ENCODE results near the gene DHRS13. TPM values are rescaled to one million over a fixed set of nuclear protein-coding genes. Genes with fewer than 3 reads are reported as not detected.
"Not testable (repeated sequence)": the region's sequence is repeated elsewhere in the genome, so short reads cannot be mapped to it uniquely, and the experiment has no call there.

The DHRS13 gene
- polyA plus RNA-seq, 4 donors = 13.1 to 19.0 (median 14.7) TPM

DNA sequence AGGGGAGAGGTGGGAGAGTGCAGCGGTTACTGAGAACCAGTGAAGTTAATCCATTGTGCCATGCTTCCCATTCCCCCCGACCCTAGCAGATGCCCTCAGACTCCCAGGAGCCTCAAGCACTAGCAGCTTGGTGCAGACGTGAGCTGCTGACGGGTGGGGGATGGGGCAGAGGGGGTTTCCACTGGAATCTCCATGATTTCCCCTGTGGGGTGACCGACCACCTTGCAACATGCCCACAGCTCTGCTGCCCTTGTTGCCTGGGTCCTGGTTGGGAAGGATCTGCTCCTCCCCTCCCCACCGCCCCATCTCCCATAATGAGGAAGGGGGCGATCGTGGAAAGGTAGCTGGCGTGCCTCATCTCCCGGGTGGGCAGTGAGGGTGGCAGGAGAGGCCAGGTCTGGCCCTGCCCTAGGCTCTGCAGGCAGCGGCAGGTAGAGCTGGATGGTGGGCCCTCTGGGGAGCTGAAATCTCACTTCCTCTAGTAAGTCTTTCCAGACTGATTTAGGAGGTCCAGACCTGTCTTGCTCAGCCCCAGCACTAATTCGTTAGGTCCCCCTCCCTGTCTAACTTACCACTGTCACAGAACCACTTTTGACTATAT, 14.9 kb downstream of the DHRS13 start:
- no peak for DNase-seq (ENCODE audit: low read depth in 4 of 4, low spot score in 3 of 4)

- no peak for DNase-seq (ENCODE audit: low read depth in 4 of 4, low spot score in 3 of 4)
These were observed 16.9 kb downstream of the DHRS13 start for GRCh38 chr17:28885951-28886350.

- DNase-seq (ENCODE audit: low read depth in 4 of 4, low spot score in 3 of 4) = no peak
These were observed 17.5 kb downstream of the DHRS13 start for GRCh38 chr17:28885363-28885762.

DNA sequence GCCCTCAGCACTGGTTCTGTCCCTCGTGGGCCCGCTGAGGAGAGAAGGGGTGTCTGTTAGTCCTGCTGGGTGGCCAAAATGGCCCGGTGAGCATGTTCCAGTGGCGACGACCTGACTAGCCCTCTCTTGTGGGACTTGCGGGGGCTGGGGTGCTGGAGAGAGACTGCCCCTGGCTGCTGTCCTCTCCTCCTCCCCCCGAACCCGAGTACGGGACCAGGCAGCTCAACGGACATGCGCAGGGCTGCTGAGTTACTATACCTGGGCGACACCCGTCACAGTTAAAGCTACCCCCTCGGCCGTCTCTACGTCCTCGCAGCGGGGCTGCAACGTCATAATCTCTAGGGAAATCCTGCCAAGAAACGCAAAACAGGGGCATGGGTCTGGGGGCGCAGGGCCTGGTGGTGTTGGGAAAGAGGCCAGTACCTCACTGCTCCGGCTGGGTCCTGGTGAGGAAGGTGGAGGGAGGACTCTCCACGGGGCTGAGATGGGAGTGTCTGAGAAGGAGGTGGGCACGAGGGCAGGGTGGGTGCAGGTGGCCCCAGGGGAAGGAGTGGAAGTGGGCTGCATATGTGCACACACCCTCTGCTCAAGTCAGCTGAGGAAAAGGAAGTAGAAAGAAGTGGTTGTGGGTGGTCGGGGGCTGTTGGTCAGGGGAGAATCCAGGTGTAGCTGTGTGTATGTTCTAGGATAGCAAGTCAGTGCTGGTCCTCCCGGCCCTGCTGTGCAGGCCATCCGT, 18.7 kb downstream of the DHRS13 start:
- no peak for DNase-seq (ENCODE audit: low read depth in 4 of 4, low spot score in 3 of 4)

DNA sequence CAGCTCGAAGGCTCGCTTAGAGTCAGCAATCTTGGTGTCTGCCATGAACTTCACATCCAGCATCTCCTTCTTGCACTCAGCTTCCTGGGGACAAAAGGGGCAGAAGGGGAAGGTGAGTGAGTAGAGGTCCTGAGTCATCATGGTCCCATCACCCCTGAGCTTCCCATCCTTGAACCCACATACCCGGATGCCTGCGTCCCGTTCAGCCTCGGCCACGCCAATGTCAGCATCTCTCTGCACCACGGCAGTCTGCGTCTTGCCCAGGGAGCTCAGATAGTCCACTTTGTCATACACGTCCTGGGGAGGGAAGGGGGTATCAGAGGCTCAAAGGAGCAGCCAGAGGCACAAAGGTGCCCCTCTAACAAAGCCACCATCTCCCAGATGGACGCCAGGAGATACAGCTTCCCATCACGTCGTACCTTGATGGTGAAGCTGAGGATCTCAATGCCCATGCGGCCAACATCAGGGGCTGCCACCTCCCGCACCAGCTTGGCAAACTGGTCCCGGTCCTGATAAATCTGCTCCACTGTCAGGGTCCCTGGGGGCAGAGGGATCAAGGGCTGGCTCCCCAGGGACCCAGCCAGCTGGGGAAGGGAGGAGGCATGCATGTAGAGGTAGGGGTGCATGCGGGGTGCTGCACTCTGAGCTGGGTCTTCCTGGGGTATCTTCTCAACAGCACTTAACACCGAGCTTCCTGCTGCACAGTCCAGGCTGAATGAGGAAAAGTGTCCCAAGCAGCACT, 20.6 kb downstream of the DHRS13 start:
- DNase-seq (ENCODE audit: low read depth in 4 of 4, low spot score in 3 of 4) = no peak

DNA sequence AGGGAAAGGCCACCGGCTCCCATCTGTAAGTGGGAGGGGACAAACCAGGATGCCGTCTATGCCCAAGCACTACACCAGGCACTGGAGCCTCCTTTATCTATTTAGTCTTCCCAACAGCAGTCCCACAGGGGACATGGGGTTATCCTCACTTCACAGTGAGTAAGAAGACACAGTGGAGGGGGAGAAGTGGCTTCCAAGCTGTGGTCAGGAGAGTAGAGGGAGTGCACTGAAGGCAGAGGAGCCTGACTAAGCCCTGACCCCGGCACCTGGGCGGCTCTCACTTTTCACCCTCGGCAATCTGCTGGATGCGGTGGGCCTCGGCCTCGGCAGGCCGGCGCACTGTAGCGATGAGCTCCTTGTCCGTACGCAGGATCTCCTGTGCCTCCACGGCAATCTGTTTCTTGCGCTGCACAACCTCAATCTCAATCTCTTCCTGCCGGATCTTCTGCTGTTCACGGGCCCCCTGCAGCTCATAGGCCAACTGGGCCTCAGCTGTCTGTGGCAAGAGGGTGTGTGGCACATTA, 21.3 kb downstream of the DHRS13 start:
- DNase-seq (ENCODE audit: low read depth in 4 of 4, low spot score in 3 of 4) = no peak

GRCh38 chr17:28880572-28880945, 22.3 kb downstream of the DHRS13 start:
- DNase-seq (ENCODE audit: low read depth in 4 of 4, low spot score in 3 of 4) = no peak

GRCh38 chr17:28879886-28880571, 22.9 kb downstream of the DHRS13 start:
- DNase-seq (ENCODE audit: low read depth in 4 of 4, low spot score in 3 of 4) = no peak

GRCh38 chr17:28878981-28879380, 23.9 kb downstream of the DHRS13 start:
- DNase-seq (ENCODE audit: low read depth in 4 of 4, low spot score in 3 of 4) = no peak

DNA sequence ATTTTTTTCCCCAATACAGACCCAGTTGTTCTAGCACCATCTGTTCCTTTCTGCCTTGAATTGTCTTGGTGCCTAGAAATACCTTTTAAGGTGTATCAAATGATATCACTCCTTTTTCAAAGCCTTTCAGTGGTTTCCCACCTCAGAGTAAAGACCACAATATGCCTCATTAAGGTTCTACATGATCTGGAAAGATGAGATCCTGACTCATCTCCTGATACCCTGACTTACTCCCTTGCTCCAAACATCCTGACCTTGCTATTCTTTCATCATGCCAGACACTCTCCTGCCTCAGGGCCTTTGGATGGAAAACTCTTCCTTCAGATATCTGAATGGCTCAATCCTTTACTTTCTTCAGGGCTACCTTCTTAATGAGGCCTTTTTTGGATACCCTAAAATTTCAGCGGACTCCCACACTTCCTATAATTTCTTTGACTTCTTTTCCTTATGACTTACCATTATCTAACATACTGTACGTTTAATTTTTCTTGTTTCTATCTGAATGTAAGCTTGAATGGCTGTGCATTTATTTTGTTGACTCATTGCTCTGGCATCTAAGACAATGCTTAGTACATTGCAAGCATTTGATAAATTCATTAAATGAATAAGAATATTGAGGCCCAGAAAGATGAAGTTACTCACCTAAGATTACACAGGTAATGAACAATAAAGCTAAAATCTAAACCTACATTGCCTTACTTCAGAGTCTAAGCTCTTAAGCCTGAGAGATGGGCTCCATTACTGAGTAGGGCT, 24.5 kb downstream of the DHRS13 start:
- DNase-seq (ENCODE audit: low read depth in 4 of 4, low spot score in 3 of 4) = no peak

GRCh38 chr17:28877150-28877711, 25.6 kb downstream of the DHRS13 start:
- not testable (repeated sequence) for DNase-seq (ENCODE audit: low read depth in 4 of 4, low spot score in 3 of 4)

DNA sequence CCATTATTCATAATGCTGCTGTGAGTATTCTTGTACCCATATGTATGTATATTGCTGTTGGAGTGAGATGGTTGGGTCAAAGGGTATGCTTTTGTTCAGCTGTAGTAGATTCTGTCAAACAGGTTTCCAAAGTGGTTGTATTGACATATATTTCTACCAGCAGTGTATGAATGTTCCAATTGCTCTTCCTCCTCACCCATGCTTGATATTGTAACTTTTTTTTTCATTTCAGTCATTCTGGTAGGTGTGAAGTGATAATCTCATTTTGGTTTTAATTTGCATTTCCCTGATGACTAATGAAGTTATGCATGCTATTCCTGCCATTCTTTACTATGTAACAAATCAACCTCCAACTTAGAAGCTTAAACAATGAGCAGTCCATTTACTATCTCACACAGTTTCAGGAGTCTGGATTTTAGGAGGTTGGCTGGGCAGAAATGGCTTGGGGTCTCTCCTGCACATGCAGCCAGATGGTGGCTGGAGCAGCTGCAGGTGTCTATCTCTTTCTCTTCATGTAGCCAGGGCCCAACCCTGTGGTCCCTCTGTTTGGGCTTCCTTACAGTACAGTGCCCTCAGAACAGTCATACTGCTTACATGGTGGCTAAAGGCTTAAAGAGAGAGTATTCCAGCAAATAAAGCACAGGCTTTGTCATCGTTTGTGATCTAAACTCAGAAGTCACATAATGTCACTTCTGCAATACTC, 26.9 kb downstream of the DHRS13 start:
- DNase-seq (ENCODE audit: low read depth in 4 of 4, low spot score in 3 of 4) = no peak

GRCh38 chr17:28874750-28875149, 28.1 kb downstream of the DHRS13 start:
- no peak for DNase-seq (ENCODE audit: low read depth in 4 of 4, low spot score in 3 of 4)

DNA sequence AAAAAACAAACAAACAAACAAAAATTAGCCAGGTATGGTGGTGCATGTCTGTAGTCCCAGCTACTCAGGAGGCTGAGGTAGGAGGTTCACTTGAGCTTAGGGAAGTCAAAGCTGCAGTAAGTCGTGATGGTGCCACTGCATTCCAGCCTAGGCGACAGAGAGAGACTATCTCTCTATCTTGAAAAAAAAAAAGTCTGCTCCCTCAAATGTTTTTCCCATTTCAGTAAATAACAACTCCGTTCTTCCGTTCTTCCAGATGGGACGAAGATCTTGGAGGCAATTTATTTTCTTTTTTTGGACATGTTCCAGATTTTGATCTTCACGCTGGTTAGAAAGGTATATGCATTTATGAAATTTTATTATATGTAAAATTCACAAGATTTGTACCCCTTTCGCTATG, 29.0 kb downstream of the DHRS13 start:
- no peak for DNase-seq (ENCODE audit: low read depth in 4 of 4, low spot score in 3 of 4)

GRCh38 chr17:28871056-28871579, 31.8 kb downstream of the DHRS13 start:
- DNase-seq (ENCODE audit: low read depth in 4 of 4, low spot score in 3 of 4) = no peak

- no peak for DNase-seq (ENCODE audit: low read depth in 4 of 4, low spot score in 3 of 4)
These were observed 35.6 kb downstream of the DHRS13 start for GRCh38 chr17:28867276-28867675.

DNA sequence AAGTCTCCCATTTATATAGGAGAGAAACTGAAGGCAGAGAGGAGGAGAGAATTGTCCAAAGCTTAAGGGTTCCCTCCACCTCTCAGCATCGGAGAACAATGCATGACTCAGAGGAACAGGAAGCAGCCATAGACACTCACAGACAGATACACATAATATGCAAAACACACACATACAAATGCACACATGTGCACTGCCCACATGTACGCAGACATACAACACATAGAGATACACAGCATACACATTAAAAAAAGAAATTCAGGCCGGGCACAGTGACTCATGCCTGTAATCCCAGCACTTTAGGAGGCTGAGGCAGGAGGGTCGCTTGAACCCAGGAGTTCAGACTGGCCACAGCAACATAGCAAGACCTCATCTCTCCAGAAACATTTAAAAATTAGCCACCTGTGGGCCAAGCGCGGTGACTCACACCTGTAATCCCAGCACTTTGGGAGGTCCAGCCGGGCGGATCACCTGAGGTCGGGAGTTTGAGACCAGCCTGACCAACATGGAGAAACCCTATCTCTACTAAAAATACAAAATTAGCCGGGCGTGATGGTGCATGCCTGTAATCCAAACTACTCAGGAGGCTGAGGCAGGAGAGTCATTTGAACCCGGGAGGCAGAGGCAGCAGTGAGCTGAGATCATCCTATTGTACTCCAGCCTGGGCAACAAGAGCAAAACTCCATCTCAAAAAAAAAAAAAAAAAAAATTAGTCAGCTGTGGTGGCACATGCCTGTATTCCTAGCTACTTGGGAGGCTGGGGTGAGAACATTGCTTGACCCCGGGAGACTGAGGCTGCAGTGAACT, 36.7 kb downstream of the DHRS13 start:
- DNase-seq (ENCODE audit: low read depth in 4 of 4, low spot score in 3 of 4) = no peak

Data from right renal pelvis (tissue), 4 donors.